HCT116 (cell line): ENCODE measurements around the gene HNRNPAB. TPM values are rescaled to one million over a fixed set of nuclear protein-coding genes. Genes with fewer than 3 reads are reported as not detected.
"Not testable (repeated sequence)": the region's sequence is repeated elsewhere in the genome, so short reads cannot be mapped to it uniquely, and the experiment has no call there.

ENCODE experiments used
- ATAC-seq: fragments of 200-7000 bp; cut with Tn5 transposase; 2 replicates; pipeline ENCODE4 v1.9.1; 2020; ENCODE audit warnings: mild to moderate bottlenecking, moderate library complexity
- BruUV-seq: library from RNA; stranded (reverse); fragments of 400-500 nt; replicated peaks from 2 replicates; lab custom pipeline; 2021; lab: Mats Ljungman, UMichigan
- CTCF ChIA-PET: fragments of 300-600 bp; sonication (Branson Sonifier 250); formaldehyde crosslinking; loops from one replicate; lab custom pipeline; 2021; ENCODE audit warnings: antibody characterized with exemption; lab: Charles Lee
- POLR2A ChIA-PET: fragments of 300-600, 350-600 bp; sonication (Branson Sonifier 250); formaldehyde crosslinking; loops from one replicate; lab custom pipeline; 2021; ENCODE audit warnings: antibody characterized with exemption; lab: Charles Lee
- RAD21 ChIA-PET, 2 experiments: fragments of 300-600 bp; sonication (Branson Sonifier 250); formaldehyde crosslinking; loops; one replicate each; lab custom pipeline; 2023; ENCODE audit warnings: low total read pairs in 2 of 2; ENCODE audit not compliant: uncharacterized antibody in 2 of 2, unreplicated experiment in 2 of 2, low non-redundant PET in 1 of 2; lab: Charles Lee
- DNase-seq: peaks from one replicate; pipeline ENCODE4 v3.0.0-alpha.2; 2010; ENCODE audit warnings: low read depth, low spot score
- H2AFZ ChIP-seq: fragments of 200-600 bp; shearing (Covaris generic), sonication (generic); 2 replicates; pipeline ENCODE4 v1.6.1; 2017; ENCODE audit warnings: low read depth, mixed run types, mixed read lengths, antibody characterized with exemption, low read length; ENCODE audit not compliant: poor library complexity, severe bottlenecking
- H3K27ac ChIP-seq: 2 replicates; pipeline ENCODE4 v1.5.1; 2012; ENCODE audit warnings: low read depth, low read length
- H3K27me3 ChIP-seq: fragments of 200-600 bp; sonication (generic); 2 replicates; pipeline ENCODE4 v1.6.1; 2016; ENCODE audit warnings: mixed run types, low read length, mixed read lengths; ENCODE audit not compliant: insufficient read depth
- H3K36me3 ChIP-seq, 2 experiments: fragments of 200-500 bp in 1 of 2; fragments of 200-600 bp in 1 of 2; sonication (Bioruptor generic) in 1 of 2; sonication (generic) in 1 of 2; 2 replicates each; pipeline versions ENCODE4 v1.5.1 to v1.6.1; 2014 to 2016; ENCODE audit warnings: low read length in 2 of 2, inconsistent platforms in 1 of 2, mixed read lengths in 1 of 2, mixed run types in 1 of 2; ENCODE audit not compliant: insufficient read depth in 2 of 2, control insufficient read depth in 1 of 2
- H3K4me1 ChIP-seq, 2 experiments: fragments of 200-600 bp in 1 of 2; sonication (generic) in 1 of 2; 2 replicates each; pipeline versions ENCODE4 v1.5.1 to v1.6.1; 2012 to 2017; ENCODE audit warnings: low read length in 2 of 2, inconsistent platforms in 1 of 2, mild to moderate bottlenecking in 1 of 2, mixed read lengths in 1 of 2, mixed run types in 1 of 2, moderate library complexity in 1 of 2; ENCODE audit not compliant: insufficient read depth in 2 of 2, control insufficient read depth in 1 of 2
- H3K4me2 ChIP-seq: fragments of 200-600 bp; sonication (generic); 2 replicates; pipeline ENCODE4 v1.6.1; 2017; ENCODE audit warnings: mixed run types, low read length, mixed read lengths
- H3K4me3 ChIP-seq, 2 experiments: fragments of 200-600 bp in 1 of 2; sonication (generic) in 1 of 2; replicated peaks in 1 of 2; 2 replicates each; pipeline ENCODE4 v1.5.1; 2011 to 2016; ENCODE audit warnings: low read length in 2 of 2, control low read depth in 1 of 2, low read depth in 1 of 2, mild to moderate bottlenecking in 1 of 2, mixed read lengths in 1 of 2, mixed run types in 1 of 2
- H3K79me2 ChIP-seq: fragments of 200-600 bp; sonication (generic); 2 replicates; pipeline ENCODE4 v1.6.1; 2017; ENCODE audit warnings: mild to moderate bottlenecking, mixed run types, low read length, moderate library complexity, mixed read lengths; ENCODE audit not compliant: insufficient read depth
- H3K9ac ChIP-seq: fragments of 200-600 bp; sonication (generic); 2 replicates; pipeline ENCODE4 v1.6.1; 2016; ENCODE audit warnings: low read length, mixed read lengths
- H3K9me2 ChIP-seq: fragments of 200-600 bp; sonication (generic), shearing (Covaris generic); 2 replicates; pipeline ENCODE4 v1.6.1; 2017; ENCODE audit warnings: mixed run types, mild to moderate bottlenecking, moderate library complexity; ENCODE audit not compliant: insufficient read depth
- H3K9me3 ChIP-seq, 2 experiments: fragments of 200-500 bp in 1 of 2; fragments of 200-600 bp in 1 of 2; sonication (Bioruptor generic) in 1 of 2; sonication (generic) in 1 of 2; 2 replicates each; pipeline ENCODE4 v1.6.1; 2014 to 2017; ENCODE audit warnings: low read length in 2 of 2, mixed read lengths in 2 of 2, inconsistent platforms in 1 of 2, low read depth in 1 of 2, mild to moderate bottlenecking in 1 of 2, mixed run types in 1 of 2, moderate library complexity in 1 of 2; ENCODE audit not compliant: control insufficient read depth in 1 of 2, insufficient read depth in 1 of 2
- H4K20me1 ChIP-seq: fragments of 200-600 bp; sonication (generic), shearing (Covaris generic); 2 replicates; pipeline ENCODE4 v1.6.1; 2017; ENCODE audit warnings: mixed run types, mild to moderate bottlenecking, moderate library complexity; ENCODE audit not compliant: insufficient read depth
- CBX3 ChIP-seq: IDR thresholded peaks from 2 replicates; pipeline ENCODE4 v1.6.1; 2012; ENCODE audit warnings: low read depth
- CEBPB ChIP-seq: IDR thresholded peaks from 2 replicates; pipeline ENCODE4 v1.6.1; 2012; ENCODE audit warnings: low read depth
- ELF1 ChIP-seq: IDR thresholded peaks from 2 replicates; pipeline ENCODE4 v1.6.1; 2012; ENCODE audit warnings: low read depth, borderline replicate concordance
- EZH2phosphoT487 ChIP-seq: fragments of 200-600 bp; IDR thresholded peaks from 2 replicates; pipeline ENCODE4 v1.6.1; 2018; ENCODE audit warnings: antibody characterized with exemption, borderline replicate concordance
- SIN3A ChIP-seq: IDR thresholded peaks from 2 replicates; pipeline ENCODE4 v1.6.1; 2012; ENCODE audit warnings: low read depth
- SP1 ChIP-seq: IDR thresholded peaks from 2 replicates; pipeline ENCODE4 v1.6.1; 2012; ENCODE audit warnings: low read depth
- SRF ChIP-seq: IDR thresholded peaks from 2 replicates; pipeline ENCODE4 v1.6.1; 2012; ENCODE audit warnings: low read depth
- intact Hi-C: fragments of 100-400 bp; cut with micrococcal nuclease; formaldehyde crosslinking; loops from 2 replicates; pipeline ENCODE4 v1.10.0; 2022
- total RNA-seq: library from RNA; stranded (reverse); gene quantifications from one replicate; pipeline ENCODE4 v1.2.1, GENCODE V29; 2021; ENCODE audit not compliant: unreplicated experiment

The HNRNPAB gene
- total RNA-seq, 1 experiment from 2014 or later: 273 TPM

GRCh38 chr5:178228609-178229008 is 24.3 kb downstream of the HNRNPAB start:
- POLR2A ChIA-PET: no interaction called here
- no TSS peak for BruUV-seq
- no peak for DNase-seq
- TF ChIP-seq CBX3 (no peak), SIN3A (no peak), CEBPB (no peak), SP1 (no peak), ELF1 (no peak), EZH2phosphoT487 (no peak), SRF (no peak)
- TF ChIP-seq, all 23 proteins: peak for 0
- H3K27ac ChIP-seq: no peak overlapping the region
- peaks cover 3 to 37% of the 10 kb centered on the region in 2 experiments; a peak in 3 of 4 replicates for H3K36me3 ChIP-seq
- ChIA-PET RAD21 (no interaction called here), CTCF (no interaction called here)
- no peaks in the 10 kb centered on the region for H3K9me2 ChIP-seq
- H3K4me2 ChIP-seq: no peak overlapping the region
- peaks cover 30% of the 10 kb centered on the region for H3K79me2 ChIP-seq
- no peak for ATAC-seq
- H3K4me3 ChIP-seq: no peak overlapping the region
- H2AFZ ChIP-seq: no peak overlapping the region
- peaks cover 13 to 26% of the 10 kb centered on the region in 2 experiments for H3K4me1 ChIP-seq
- H3K27me3 ChIP-seq: no peaks in the 10 kb centered on the region
- no peak overlapping the region for H3K9ac ChIP-seq
- intact Hi-C loops: no loop called here
- H4K20me1 ChIP-seq: no peaks in the 10 kb centered on the region
- H3K9me3 ChIP-seq: no peaks in the 10 kb centered on the region

- BruUV-seq, H2AFZ ChIP-seq, H3K4me3 ChIP-seq, H4K20me1 ChIP-seq, H3K27ac ChIP-seq, ATAC-seq, H3K4me2 ChIP-seq, intact Hi-C loops, H3K9me3 ChIP-seq, RAD21 ChIA-PET, H3K27me3 ChIP-seq, POLR2A ChIA-PET, H3K9ac ChIP-seq, H3K9me2 ChIP-seq, CTCF ChIA-PET, DNase-seq: not testable (repeated sequence)
- H3K4me1 ChIP-seq: peaks cover 13 to 26% of the 10 kb centered on the region in 2 experiments
- peaks cover 30% of the 10 kb centered on the region for H3K79me2 ChIP-seq
- H3K36me3 ChIP-seq: peaks cover 3 to 37% of the 10 kb centered on the region in 2 experiments; a peak in 3 of 4 replicates
Measured at GRCh38 chr5:178229111-178229510, 24.8 kb downstream of the HNRNPAB start.
